Measurements from ENCODE around the gene LMO3. TPM values are rescaled to one million over a fixed set of nuclear protein-coding genes. Genes with fewer than 3 reads are reported as not detected.

The LMO3 gene
- total and polyA plus RNA-seq, 2 of the 4 experiments (the other 2 are of a cell fraction) = 0.54 to 0.84 TPM

GRCh38 chr12:16603260-16603915 is 2.6 kb downstream of the LMO3 start:
- H3K4me1 ChIP-seq (ENCODE audit: control insufficient read depth, insufficient read depth, low read length) = peaks cover 2% of the 10 kb centered on the region; the same call in 1 of the 2 replicates
- H3K27ac ChIP-seq (ENCODE audit: insufficient read depth, low read length) = no peak overlapping the region
- no peak overlapping the region for H3K23ac ChIP-seq (ENCODE audit: low read depth, low read length)
- no peak overlapping the region for H3K14ac ChIP-seq (replicated peaks; ENCODE audit: low read depth, low read length)
- no peaks in the 10 kb centered on the region; the same call in 1 of the 2 replicates for H3K9me1 ChIP-seq (ENCODE audit: insufficient read depth, low read length)
- intact Hi-C loops (cut with micrococcal nuclease) (no loop called here), in situ Hi-C loops (cut with MboI; ENCODE audit: low sequenced_read_pairs) (no loop called here), dilution Hi-C loops (cut with HindIII; ENCODE audit: low sequenced_read_pairs, unreplicated experiment) (no loop called here)
- H4K5ac ChIP-seq (ENCODE audit: low read depth, low read length) = no peak overlapping the region
- no peak overlapping the region for H2BK15ac ChIP-seq (ENCODE audit: low read depth, low read length)
- no peak for TF ChIP-seq BHLHE40 (IDR thresholded peaks at IDR 0.05; ENCODE audit: low read depth, low read length)
- TF ChIP-seq RFX5 (IDR thresholded peaks at IDR 0.05; ENCODE audit: low read depth, low read length) = no peak
- TF ChIP-seq CTCF (conservative IDR thresholded peaks at IDR 0.05; ENCODE audit: low read depth, low read length) = no peak
- TF ChIP-seq ELK1 (IDR thresholded peaks at IDR 0.05; ENCODE audit: borderline replicate concordance, low read depth, low read length) = no peak
- TF ChIP-seq, protein P1, sequence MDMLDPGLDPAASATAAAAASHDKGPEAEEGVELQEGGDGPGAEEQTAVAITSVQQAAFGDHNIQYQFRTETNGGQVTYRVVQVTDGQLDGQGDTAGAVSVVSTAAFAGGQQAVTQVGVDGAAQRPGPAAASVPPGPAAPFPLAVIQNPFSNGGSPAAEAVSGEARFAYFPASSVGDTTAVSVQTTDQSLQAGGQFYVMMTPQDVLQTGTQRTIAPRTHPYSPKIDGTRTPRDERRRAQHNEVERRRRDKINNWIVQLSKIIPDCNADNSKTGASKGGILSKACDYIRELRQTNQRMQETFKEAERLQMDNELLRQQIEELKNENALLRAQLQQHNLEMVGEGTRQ (IDR thresholded peaks at IDR 0.05; ENCODE audit: low read depth, low read length) = no peak
- TF ChIP-seq MAZ (IDR thresholded peaks at IDR 0.05; ENCODE audit: borderline replicate concordance, low read depth, low read length) = no peak
- no peak for TF ChIP-seq MAFK (IDR thresholded peaks at IDR 0.05; ENCODE audit: low read depth, low read length)
- no peak for TF ChIP-seq FOS (IDR thresholded peaks at IDR 0.05; ENCODE audit: low read depth, low read length)
- no peak for TF ChIP-seq CHD1 (IDR thresholded peaks at IDR 0.05; ENCODE audit: low read depth, low read length)
- no peak for TF ChIP-seq POLR2A (IDR thresholded peaks at IDR 0.05; ENCODE audit: low read depth, low read length)
- no peak for TF ChIP-seq NFE2L2 (IDR thresholded peaks at IDR 0.05; ENCODE audit: low read depth, low read length)
- H4K20me1 ChIP-seq (ENCODE audit: insufficient read depth, low read length) = no peaks in the 10 kb centered on the region
- no peak overlapping the region for H3K4ac ChIP-seq (ENCODE audit: low read depth, low read length)
- no TSS peak for BruUV-seq (replicated peaks)
- H3K9ac ChIP-seq (ENCODE audit: low read depth, low read length) = no peak overlapping the region
- no peaks in the 10 kb centered on the region for H3K9me3 ChIP-seq (ENCODE audit: control insufficient read depth, insufficient read depth, low read length)
- no peak overlapping the region for H3K4me3 ChIP-seq (ENCODE audit: insufficient read depth, low read depth, low read length)
- ChIA-PET CTCF (interaction anchor here (0.6 to 1.0 kb wide), 2 partner anchors 217 to 1117 kb away, joined by 3 read pairs; no protein-coding TSS in a partner anchor), POLR2A (ENCODE audit: unreplicated experiment) (no interaction called here)
- no peak overlapping the region for H2BK5ac ChIP-seq (ENCODE audit: low read depth, low read length, poor library complexity, severe bottlenecking)
- no peak overlapping the region for H2BK120ac ChIP-seq (ENCODE audit: low read depth, low read length)
- H2AK5ac ChIP-seq (ENCODE audit: low read depth, low read length) = no peak overlapping the region
- H3K27me3 ChIP-seq (ENCODE audit: control insufficient read depth, insufficient read depth, low read length) = peaks cover 14% of the 10 kb centered on the region
- H3K79me1 ChIP-seq (ENCODE audit: low read depth in 1 of 2, low read length in 2 of 2) = no peaks in the 10 kb centered on the region
- H2AFZ ChIP-seq (replicated peaks; ENCODE audit: low read length, poor library complexity) = no peak overlapping the region
- DNase-seq (no peak), ATAC-seq (ENCODE audit: low read depth) (no peak)
- no CpG with 5 or more reads among the region's 5 CpGs for WGBS, 2 experiments (ENCODE audit: extremely low coverage in 2 of 2, insufficient read length in 1 of 2)
- no peak overlapping the region for H3K18ac ChIP-seq (ENCODE audit: low read depth, low read length)
- no peaks in the 10 kb centered on the region for H3K36me3 ChIP-seq (ENCODE audit: control insufficient read depth, insufficient read depth, low read length)
- no peak overlapping the region for H2AK9ac ChIP-seq (replicated peaks; ENCODE audit: low read depth, low read length, poor library complexity)
- H4K91ac ChIP-seq (ENCODE audit: insufficient read depth, low read depth, low read length) = no peak overlapping the region
- H3K56ac ChIP-seq (ENCODE audit: extremely low read depth, insufficient read depth, low read length) = no peak overlapping the region
- no peak overlapping the region for H3K4me2 ChIP-seq (ENCODE audit: low read depth, low read length)
- no peak overlapping the region for H2BK20ac ChIP-seq (ENCODE audit: low read depth, low read length)
- H4K8ac ChIP-seq (ENCODE audit: low read depth in 2 of 2, low read length in 2 of 2) = no peak overlapping the region
